Chondrocyte (in vitro differentiated cells): ENCODE measurements around the gene BMX. TPM values are rescaled to one million over a fixed set of nuclear protein-coding genes. Genes with fewer than 3 reads are reported as not detected.

Experiments
- DNase-seq: peaks from one replicate; pipeline ENCODE4 v3.0.0; 2021; ENCODE audit warnings: mixed read lengths, low spot score
- H3K27ac Mint-ChIP-seq: one replicate; pipeline ENCODE4 v1.8.0; 2021; ENCODE audit warnings: mild to moderate bottlenecking, moderate library complexity, mixed read lengths; ENCODE audit not compliant: unreplicated experiment
- H3K27me3 Mint-ChIP-seq: 2 replicates; pipeline ENCODE4 v1.8.0; 2021; ENCODE audit warnings: low read depth, mixed read lengths
- H3K36me3 Mint-ChIP-seq: 2 replicates; pipeline ENCODE4 v1.8.0; 2021; ENCODE audit warnings: low read depth, mixed read lengths
- H3K4me1 Mint-ChIP-seq: 2 replicates; pipeline ENCODE4 v1.8.0; 2021; ENCODE audit warnings: low read depth, mild to moderate bottlenecking, mixed read lengths
- H3K4me3 Mint-ChIP-seq: one replicate; pipeline ENCODE4 v1.8.0; 2021; ENCODE audit warnings: mild to moderate bottlenecking, moderate library complexity, mixed read lengths; ENCODE audit not compliant: unreplicated experiment
- H3K9me3 Mint-ChIP-seq: 2 replicates; pipeline ENCODE4 v1.8.0; 2021; ENCODE audit warnings: low read depth, mixed read lengths
- total RNA-seq: library from RNA; stranded (reverse); gene quantifications from 3 replicates; pipeline ENCODE4 v1.2.1, GENCODE V29; 2021
- TF ChIP-seq, protein P1 (sequence below): fragments of 200-600 bp; sonication (generic); IDR thresholded peaks from 2 replicates; pipeline ENCODE4 v1.5.0; 2021; ENCODE audit warnings: antibody characterized with exemption, mild to moderate bottlenecking, moderate library complexity

The BMX gene
- total RNA-seq, 1 donor from 2014 or later, result not detected

DNA sequence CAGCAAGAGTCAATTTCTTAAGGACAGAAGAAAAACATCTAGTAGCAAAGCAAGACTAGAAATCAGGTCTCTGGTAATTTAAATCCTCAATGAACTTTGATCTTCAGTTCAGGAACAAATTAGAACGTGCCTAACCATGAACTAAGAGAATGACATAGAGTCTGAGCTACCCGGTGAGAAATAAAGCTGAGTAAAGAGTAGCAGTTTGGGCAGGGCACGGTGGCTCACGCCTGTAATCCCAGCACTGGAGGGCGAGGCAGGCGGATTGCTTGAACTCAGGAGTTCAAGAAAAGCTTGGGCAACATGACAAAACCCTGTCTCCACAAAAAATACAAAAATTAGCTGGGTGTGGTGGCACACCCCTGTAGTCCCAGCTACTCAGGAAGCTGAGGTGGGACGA, 62.4 kb downstream of the BMX start:
- no peak overlapping the region for H3K4me3 Mint-ChIP-seq
- TF ChIP-seq, protein P1, sequence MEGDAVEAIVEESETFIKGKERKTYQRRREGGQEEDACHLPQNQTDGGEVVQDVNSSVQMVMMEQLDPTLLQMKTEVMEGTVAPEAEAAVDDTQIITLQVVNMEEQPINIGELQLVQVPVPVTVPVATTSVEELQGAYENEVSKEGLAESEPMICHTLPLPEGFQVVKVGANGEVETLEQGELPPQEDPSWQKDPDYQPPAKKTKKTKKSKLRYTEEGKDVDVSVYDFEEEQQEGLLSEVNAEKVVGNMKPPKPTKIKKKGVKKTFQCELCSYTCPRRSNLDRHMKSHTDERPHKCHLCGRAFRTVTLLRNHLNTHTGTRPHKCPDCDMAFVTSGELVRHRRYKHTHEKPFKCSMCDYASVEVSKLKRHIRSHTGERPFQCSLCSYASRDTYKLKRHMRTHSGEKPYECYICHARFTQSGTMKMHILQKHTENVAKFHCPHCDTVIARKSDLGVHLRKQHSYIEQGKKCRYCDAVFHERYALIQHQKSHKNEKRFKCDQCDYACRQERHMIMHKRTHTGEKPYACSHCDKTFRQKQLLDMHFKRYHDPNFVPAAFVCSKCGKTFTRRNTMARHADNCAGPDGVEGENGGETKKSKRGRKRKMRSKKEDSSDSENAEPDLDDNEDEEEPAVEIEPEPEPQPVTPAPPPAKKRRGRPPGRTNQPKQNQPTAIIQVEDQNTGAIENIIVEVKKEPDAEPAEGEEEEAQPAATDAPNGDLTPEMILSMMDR, result no peak
- DNase-seq, result no peak
- no peaks in the 10 kb centered on the region for H3K4me1 Mint-ChIP-seq
- H3K9me3 Mint-ChIP-seq, result no peaks in the 10 kb centered on the region
- H3K27me3 Mint-ChIP-seq, result peaks cover 23% of the 10 kb centered on the region
- no peaks in the 10 kb centered on the region for H3K36me3 Mint-ChIP-seq
- H3K27ac Mint-ChIP-seq, result no peak overlapping the region

DNA sequence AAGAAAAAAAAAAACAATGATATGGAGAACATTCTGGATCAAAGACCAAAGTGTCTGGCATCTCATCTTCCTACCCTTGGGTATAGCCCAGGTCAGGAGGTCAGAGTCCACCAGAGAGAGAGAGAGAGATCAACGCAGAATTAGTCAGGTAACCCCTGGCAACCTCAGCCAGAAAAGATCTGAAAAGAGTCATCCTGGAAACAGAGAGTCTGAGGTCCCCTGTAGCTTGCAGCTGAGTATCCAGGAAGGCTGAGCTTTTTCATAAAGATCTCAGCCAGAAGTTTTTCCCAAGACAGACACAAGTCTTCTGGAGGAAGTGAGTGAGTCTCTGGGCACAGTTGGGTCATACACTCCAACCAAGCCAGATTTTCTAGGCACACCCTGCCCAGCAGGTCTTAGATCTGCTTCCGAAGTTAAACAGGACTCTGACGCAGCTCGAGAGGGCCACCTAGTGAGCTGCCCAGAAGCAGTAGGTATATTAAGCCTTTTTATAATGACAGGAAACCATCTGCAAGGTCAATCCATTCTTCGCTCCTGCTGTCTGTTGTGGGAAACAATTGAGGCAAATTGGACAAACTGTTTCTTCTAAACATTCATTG, 64.5 kb downstream of the BMX start:
- Mint-ChIP-seq H3K27ac (no peak overlapping the region), H3K4me3 (no peak overlapping the region), H3K4me1 (no peaks in the 10 kb centered on the region), H3K9me3 (no peaks in the 10 kb centered on the region), H3K36me3 (no peaks in the 10 kb centered on the region), H3K27me3 (peaks cover 34% of the 10 kb centered on the region)
- TF ChIP-seq, protein P1, result peak; percentile 83
- no peak for DNase-seq

DNA sequence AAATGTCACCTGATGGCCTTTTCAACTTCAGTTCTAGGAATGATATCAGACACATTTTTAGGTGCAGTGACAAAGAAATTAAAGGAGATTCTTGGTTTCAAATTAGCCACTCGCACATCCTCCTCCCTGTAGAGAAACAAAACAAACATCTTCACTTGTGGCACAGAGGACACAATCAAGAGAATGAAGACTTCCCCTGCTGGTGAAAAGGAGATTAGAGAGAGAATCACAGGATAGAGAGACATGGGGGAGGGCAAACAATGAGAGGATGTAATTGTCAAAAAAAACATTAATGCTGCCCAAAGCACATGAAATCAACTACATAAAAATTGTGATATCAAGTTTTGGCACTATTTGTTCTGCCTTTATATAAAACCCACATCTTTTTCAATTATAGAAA, 65.6 kb downstream of the BMX start:
- Mint-ChIP-seq H3K27me3 (peaks cover 40% of the 10 kb centered on the region), H3K27ac (no peak overlapping the region), H3K36me3 (no peaks in the 10 kb centered on the region), H3K9me3 (no peaks in the 10 kb centered on the region), H3K4me1 (no peaks in the 10 kb centered on the region), H3K4me3 (no peak overlapping the region)
- DNase-seq, result no peak
- TF ChIP-seq, protein P1, result no peak

DNA sequence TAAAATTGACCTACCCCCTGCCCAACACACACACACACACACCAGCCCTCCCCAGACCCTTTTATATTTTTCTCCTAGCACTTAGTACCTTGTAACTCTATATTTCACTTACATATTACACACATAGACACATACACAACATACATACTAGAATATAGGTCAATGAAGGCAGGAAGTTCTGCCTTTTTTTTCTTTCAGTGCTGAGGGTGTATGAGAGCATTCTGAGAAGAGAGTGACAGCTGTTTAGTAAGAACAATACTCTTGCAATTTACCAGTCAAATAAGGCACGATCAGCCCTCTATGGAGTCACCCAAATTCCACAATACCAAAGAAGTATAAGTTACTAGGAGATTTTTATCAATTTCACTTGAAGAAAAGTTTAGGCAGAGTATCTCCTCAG, 66.7 kb downstream of the BMX start:
- TF ChIP-seq, protein P1, result no peak
- no peak for DNase-seq
- Mint-ChIP-seq H3K36me3 (no peaks in the 10 kb centered on the region), H3K4me3 (no peak overlapping the region), H3K27ac (no peak overlapping the region), H3K4me1 (no peaks in the 10 kb centered on the region), H3K9me3 (no peaks in the 10 kb centered on the region), H3K27me3 (peaks cover 34% of the 10 kb centered on the region)

DNA sequence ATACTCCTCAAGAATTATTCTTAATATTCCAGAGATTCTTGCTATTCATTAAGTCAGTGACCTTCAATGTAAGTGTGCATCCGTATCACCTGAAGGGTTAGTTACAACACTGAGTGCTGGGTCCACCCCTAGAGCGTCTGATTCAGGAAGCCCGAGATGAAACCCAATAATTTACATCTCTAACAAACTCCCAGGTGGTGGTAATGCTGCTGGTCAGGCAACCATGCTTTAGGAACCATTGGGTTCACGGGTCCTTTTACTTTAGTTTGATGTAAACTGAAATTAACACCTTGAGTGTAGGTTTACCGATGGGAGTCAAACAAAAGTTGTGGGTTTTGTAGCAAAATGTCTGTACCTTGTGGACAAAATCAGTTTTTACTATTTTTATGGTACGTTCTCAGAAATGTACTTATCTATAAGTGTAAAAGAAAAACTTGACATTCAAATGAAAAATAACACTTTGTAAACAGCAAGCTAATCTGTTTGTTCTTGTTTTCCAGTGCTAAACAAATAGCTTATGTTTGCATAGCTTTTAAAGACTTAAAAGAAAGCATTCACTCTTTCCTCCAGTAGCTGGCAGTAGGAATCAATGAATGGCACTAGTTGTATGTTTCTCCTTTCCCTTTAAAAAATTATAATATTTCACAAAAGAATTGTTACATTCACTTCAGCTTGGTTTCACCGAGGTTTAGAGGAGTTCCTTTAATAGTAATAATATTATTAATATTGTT, 67.4 kb downstream of the BMX start:
- Mint-ChIP-seq H3K27me3 (peaks cover 34% of the 10 kb centered on the region), H3K36me3 (no peaks in the 10 kb centered on the region), H3K9me3 (no peaks in the 10 kb centered on the region), H3K4me3 (no peak overlapping the region), H3K4me1 (no peaks in the 10 kb centered on the region), H3K27ac (no peak overlapping the region)
- TF ChIP-seq, protein P1, result peak; percentile 43
- DNase-seq, result no peak
